GM18867 (cell line): ENCODE data around the gene CNTNAP2.

Source experiments
- ATAC-seq: cut with Tn5 transposase; IDR thresholded peaks from one replicate; pipeline ENCODE4 v1.9.1; 2021; ENCODE audit warnings: mild to moderate bottlenecking, moderate library complexity; ENCODE audit not compliant: unreplicated experiment

Gene CNTNAP2

DNA sequence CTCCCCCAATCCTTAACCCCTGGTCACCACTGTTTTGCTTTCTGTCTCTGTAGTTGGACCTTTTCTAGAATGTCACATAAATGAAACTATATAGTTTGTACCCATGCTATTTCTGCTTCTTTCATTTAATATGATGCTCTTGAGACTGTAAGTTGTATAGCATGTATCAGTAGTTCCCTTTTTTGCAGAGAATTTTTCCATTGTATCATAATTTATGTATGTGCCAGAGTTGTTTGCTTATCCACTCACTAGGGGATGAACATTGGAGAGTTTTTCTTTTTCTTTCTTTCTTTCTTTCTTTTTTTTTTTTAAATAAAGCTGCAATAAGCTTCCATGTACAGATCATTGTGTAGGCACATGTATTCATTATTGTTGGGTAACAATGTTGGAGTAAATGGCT lies 544.8 kb downstream of the CNTNAP2 start:
- ATAC-seq = no peak

DNA sequence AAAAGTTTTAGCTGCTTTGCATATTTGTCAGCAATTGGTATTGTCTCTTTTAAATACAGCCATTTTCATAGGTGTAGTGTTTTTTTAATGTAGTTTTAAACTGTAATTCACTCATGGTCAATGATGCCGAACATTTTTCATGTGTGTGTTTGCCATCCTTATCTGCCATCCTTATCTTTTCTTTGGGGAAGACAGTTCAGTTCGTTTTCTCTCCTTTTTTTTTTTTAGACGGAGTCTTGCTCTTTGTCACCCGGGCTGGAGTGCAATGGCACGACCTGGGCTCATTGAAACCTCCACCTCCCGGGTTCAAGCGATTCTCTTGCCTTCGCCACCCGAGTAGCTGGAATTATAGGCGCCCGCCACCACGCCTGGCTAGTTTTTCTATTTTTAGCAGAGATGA lies 545.3 kb downstream of the CNTNAP2 start:
- no peak for ATAC-seq

DNA sequence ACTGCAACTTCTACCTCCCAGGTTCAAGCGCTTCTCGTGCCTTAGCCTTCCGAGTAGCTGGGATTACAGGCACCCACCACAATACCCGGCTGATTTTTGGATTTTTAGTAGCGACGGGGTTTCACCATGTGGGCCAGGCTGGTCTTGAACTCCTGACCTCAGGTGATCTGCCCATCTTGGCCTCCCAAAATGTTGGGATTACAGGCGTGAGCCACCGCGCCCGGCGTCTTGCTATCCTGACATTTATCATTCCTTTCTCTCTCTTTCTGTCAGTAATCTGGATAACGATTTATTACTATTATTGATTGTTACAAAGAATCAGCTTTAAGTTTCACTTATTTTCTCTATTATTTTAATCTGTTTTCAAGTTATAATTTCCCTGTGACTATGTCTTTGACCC lies 548.4 kb downstream of the CNTNAP2 start:
- ATAC-seq = no peak

DNA sequence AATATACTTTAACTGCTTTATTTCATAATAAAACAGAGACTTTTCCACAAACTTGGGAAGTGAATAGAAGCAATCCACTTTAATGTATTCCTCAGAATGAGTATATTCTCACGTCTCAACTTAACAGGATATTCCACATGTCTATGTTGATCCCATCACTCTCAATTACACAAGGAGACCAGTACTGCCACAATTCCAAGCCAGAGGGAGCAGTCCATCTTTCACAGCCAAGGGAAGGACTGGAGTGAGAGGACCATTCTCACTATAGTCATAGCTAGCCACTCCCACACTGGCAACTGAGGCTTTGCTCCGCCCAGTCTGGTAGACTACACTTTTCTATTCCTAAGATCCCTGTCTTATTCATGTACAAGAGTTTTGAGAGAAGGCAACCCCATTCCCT lies 553.9 kb downstream of the CNTNAP2 start:
- no peak for ATAC-seq

DNA sequence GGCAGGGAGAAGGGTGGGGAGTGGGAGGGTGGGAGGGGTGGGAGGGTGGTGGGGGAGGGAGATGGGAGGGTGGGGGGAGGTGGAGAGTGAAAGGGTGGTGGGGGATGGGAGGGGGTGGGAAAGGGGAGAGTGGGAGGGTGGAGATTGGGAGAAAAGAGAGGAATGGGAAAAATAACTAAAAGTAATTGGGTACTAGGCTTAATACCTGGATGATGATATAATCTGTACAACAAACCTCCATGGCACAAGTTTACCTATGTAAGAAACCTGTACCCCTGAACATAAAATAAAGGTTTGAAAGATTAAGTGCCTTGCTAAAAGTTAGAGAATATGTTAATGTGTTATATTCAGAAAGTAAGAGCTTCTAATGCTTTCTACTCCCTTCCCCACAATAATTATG lies 564.9 kb downstream of the CNTNAP2 start:
- no peak for ATAC-seq

DNA sequence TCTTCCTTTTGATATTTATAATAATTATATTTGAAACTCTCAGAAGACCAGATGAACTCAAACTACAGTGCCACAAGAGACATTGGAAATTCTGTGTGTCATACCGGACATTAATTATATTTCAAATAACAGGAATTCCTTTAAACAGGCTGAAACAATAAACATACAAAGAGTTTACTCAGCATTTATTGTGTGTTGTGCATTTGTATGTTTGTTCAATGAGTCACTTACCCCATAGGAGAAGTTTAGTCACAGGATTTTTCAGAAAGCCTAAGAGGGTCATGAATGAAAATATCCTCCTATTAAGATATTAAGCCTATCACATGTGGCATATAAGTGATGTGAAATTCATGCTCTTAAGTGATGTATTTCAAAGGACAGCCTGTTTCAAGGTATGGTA lies 566.8 kb downstream of the CNTNAP2 start:
- no peak for ATAC-seq

DNA sequence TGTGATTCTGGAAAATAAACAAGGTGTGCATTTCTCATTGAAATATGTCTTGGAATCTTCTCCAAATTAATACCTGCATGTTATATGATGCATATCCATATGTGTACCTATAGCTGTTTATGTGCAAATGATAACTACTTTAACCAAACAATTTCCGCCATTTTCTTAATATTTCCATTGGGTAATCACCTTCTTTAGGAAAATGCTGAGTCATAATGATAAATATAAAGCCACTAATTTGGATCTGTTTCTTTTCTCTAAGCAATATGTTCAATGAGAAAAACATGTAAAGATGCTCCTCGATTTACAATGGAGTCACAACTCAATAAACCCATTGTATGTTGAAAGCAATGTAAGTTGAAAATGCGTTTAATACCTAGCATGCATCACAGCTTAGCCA lies 574.4 kb downstream of the CNTNAP2 start:
- no peak for ATAC-seq

DNA sequence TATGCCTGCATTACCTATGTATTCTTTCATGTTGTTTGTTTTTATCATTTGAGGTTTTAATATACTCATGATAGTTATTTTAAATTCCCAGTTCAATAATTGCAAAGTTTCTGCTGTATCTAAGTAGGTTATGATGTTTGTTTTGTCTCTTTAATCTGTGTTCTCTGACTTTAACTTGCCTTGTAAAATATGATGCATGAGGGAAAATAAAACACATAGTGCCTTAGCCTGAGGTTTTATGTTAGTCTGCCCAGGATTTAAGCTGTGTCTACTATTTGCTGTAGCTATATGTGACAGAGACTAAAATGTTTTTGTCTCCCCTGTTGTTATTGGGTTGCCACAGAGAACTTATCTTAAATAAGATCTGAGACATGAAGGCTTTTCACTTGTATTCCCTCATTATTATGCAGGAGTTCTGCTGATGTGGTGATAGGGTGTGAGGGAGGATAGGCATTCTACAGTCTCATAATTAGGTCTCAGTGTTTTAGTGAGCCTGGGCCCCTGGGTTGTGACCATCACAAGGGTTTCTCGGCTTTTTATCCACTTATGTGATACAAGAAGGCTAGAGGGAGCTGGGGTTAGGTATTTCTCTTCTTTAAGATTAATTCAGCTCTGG lies 582.5 kb downstream of the CNTNAP2 start:
- ATAC-seq = no peak

DNA sequence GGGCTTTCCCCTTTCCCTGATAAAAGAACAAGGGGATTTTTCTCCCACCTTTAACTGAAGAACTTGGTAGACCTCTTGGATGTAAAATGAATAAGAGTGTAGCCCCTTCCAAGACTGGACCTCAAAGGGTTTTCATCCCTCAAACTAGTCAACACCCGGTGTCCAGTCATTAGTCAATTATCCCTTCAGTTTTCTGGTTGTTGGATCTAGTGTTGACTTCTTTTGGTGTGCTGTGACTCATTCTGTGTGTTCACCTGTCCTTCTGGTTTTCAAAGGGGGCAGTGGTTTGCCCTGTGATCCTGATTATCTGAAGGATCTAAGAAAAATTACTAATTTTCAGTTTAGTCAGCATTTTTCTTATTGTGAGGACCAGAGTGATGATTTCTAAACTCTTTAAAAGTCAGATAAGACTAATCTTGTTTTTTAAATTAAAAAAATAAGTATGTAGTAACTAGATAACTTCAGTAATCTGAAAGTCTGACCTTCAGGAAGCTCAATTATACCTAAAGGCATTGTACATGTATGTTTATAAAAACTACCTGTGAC lies 583.5 kb downstream of the CNTNAP2 start:
- no peak for ATAC-seq

DNA sequence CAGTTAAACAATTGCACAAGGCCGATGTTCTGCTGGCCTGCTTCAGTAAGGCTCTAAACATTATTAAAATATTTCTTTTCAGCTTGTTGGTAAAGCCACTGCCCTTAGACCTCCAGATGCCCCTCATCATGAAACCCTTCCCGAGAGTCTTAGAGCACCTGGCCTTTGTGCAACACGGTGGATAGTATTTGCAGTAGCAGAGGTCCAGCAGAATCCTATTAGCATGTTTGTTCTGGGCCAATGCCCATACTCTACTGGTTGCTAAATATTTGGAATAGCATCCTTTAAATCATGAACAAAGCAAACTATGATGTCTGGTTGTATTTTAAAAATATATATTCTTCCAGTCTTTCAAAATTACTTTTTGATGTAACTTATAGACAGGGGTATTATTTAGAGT lies 584.6 kb downstream of the CNTNAP2 start:
- ATAC-seq = no peak

DNA sequence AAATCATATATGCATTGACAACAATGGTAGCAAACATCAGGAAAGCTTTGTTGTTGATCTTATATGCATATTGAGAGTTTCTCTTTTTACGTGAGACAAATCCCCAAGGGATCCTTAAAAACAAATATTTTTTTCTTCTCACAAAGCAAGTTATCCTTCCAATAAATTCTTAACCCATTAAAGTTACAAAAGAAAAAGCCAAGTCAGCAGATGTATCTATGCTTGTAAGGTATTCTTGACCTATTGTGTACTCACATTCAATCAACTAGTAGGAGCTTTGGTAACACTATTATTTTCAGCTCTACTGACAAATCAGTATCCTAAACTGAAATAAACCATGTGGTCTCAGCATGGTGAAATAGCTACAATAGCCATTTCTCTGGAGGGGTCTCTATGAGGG lies 586.3 kb downstream of the CNTNAP2 start:
- ATAC-seq = no peak

DNA sequence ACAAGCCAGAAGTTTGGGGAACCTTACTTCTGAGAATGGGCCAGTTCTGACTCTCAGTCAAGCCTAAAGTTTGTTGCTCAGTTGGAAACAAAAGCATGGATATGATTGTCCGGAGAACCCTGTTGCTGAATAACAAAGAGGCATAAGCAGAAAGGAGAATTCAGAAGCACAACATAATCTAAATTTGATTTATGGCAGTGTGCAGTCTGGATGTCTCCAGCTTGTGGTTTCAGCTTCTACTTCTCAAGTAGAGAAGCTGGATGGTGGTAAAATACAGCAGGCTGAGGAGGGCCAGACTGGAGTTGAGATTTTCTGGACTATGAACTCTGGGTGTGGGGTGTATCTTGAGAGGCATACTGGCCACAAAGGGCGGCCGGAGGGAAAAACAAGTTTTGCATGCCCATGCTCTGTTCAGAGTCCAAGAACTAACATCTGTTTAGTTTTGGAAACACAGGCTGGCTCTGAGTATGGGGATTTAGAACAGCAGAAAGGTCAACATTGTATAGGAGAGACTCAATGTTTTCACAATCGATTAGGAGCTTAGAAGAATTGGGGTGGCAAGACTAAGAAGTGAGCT lies 592.9 kb downstream of the CNTNAP2 start:
- ATAC-seq = no peak

DNA sequence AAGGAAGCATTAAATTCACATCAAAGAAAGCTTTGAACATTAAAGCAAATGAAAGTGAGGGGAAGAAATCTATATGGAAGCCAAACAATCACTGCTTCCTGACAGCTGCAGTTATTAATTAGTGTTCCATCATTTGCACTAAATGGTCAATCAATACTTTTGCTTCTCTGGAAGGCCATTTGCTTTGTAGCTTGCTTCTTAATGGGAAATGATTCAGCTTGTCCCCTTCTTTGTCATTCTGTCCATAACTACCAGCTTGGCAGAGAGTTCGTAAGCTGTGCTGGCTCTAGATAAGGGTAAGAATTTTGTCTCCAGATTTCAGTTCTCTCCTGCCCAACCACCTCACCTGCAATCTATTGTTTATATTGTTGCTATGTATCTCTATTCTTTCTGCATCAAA lies 596.6 kb downstream of the CNTNAP2 start:
- ATAC-seq = no peak

DNA sequence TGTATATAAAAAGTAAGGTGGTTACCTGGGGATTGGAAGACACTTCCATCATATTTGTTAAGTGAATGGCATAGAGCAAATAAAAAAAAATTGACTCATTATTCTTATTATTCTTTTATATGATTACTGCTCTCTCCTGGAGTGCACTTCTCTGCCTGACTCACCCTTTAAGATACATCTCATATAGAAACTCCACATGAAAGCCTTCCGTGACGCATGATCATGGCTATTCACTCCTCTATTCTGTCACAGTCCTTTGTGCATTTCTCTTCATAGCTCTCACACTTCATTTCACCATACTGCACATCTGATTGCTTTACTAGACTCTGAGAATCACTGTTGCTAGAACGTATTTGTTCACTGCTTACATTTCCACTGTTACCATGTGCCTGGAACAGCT lies 597.3 kb downstream of the CNTNAP2 start:
- ATAC-seq = no peak

DNA sequence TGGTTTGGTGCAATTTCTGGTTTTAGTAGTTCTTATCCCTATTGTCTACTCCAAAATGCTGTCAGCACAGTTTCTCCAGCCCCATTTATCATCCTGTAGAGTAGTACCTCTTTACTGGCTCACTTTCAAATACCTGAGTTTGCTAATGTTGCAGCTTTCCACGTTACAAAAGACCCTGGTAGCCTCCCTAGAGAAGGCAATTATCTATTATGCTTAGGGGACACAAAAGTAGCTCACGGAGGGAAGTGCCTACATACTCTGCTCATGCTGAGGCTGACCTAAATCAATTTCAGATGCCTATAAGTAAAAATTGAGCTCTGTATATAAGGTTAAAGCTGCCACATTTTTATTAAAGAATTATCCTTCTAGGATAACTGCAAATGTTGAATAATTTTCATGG lies 603.6 kb downstream of the CNTNAP2 start:
- ATAC-seq = no peak

DNA sequence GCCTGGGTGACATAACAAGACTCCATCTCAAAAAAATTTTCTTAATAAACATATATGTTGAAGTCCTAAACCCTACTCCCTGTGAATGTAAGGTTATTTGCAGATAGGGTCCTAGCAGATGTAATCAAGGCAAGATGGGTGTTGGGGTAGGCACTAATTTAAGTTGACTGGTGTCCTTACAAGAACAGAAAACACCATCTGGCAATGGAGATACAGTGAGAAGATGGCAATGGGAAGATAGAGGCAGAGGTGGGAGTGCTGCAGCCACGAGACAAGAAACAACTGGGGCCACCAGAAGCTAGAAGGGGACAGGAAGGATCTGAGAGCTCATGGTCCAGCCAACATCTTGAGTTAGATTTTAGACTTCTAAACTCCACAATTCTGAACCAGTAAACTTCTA lies 606.4 kb downstream of the CNTNAP2 start:
- no peak for ATAC-seq

DNA sequence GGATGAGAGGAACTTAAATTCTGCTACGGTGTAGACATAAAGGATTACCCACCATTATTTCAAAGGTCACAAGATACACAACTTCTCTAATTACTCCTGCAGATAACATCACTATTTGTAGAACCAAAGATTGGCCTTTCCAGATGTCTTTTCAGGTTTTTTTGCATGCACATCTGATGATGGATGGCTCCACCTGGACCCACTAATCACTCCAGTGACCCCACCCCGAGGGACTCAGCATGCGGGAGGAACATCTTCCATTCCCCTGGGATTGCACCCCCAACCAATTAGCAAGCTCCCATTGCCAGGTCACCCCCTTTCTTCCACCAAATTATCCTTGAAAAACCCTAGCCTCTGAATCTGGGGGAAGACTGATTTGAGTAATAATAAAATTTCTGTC lies 608.9 kb downstream of the CNTNAP2 start:
- no peak for ATAC-seq

DNA sequence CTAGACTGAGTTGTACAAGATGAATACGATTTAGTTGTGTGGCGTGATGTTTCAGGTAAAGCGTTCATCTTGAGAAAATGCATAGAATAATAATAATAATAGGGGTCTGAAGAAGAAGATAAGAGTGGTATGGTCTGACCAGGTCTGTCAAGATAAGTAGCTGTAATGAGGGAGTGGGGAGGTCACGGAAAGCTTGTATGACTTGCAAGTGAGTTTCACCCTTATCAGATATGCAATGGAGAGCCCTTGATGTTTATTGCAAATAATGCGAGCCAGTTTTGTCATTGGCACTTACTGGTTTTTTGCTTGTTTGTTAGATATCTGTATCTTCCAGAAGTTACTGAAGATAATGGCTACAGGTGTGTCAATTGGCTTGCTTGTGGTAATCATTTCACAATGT lies 611.5 kb downstream of the CNTNAP2 start:
- ATAC-seq = no peak

DNA sequence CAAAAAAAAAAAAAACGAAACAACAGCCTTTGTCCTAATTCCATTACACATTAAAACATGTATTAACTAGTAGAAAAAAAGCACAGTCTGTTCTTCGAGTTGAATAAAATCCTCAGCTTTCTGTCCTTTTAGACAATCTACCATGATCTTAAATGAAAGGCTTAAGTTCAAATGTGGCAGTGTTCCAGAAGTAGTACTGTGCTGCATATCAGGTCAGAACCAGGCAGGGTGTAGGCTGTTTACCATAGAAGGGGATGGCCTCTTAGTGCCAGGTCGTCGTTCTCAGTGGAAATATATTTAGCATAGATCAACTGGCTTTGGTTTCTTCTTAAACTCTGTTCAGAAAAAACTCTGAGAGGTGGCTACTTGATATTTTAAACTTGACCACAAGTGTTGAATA lies 612.0 kb downstream of the CNTNAP2 start:
- no peak for ATAC-seq

DNA sequence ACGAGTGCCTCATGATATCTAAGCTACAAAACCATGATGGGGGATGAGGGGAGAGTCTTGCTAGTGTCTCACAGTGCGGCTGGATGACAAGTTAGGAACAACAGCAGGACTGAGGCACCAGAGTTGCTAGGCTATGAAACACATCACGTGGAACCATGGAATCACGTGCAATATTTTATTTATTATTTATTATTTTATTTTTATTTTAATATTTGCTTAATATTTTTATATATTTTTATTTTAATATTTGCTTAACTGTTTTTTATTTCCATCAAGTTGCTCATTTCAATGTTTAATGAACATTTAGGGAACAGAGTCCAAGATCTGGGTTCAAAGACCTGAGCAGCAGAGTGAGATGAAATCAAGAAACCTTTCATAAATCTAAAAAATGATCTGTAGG lies 614.6 kb downstream of the CNTNAP2 start:
- no peak for ATAC-seq

DNA sequence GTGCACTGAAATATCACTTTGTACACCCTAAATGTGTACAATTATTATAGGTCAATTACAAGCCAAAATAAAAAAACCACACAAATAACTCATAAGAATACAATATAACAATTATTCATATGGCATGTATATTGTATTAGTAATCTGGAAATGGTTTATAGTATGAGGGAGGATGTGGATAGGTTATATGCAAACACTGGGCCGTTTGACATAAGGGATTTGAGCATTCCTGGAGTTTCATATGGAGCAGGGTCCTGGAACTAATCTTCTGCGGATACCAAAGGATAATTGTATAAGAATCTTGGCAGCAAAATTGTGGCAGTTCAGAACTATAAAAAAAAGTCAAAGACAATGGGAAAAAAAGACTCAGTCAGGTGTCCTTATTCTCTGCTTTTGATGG lies 619.4 kb downstream of the CNTNAP2 start:
- no peak for ATAC-seq

DNA sequence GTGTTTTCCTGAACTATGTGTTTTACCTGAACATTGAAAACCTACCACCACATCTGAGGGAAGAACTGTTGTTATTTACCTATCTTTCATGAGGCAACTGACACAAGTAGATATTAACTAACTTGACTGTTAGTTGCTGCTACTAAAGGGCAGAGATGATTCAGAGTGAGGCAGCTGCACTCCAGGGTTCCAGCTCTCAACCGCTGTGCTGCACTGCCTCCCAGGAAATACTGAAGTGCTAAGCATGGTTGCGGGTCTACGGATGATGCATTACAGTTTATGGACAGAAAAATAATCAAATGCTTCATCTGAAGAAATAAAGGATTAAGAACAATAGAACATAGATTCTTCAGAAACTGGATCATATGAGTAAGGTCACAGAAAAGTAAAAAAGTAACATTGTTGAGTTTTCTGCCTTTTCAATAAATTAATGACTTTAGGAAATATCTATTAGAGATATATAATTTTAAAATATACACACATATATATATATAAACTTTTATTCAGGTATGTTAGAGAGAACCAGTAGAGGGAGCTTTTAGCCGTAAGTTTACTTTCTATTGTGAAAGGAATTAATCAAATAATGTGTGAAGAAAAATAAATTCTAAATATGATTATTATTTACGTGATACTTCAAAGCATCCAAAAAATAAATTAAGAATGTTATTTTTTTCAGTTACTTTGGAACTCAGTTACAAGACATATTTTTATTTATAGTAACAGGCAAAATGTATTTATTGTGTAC lies 620.0 kb downstream of the CNTNAP2 start:
- ATAC-seq = no peak
